GM19023 (cell line): Measurements from ENCODE around the gene TTC4.
A peak's percentile ranks its signal among the peaks of the same experiment; 100 is the strongest.
"Not testable (repeated sequence)": the region's sequence is repeated elsewhere in the genome, so short reads cannot be mapped to it uniquely, and the experiment has no call there.

Source experiments
- ATAC-seq: cut with Tn5 transposase; IDR thresholded peaks from one replicate; pipeline ENCODE4 v1.9.1; 2021; ENCODE audit warnings: mild to moderate bottlenecking, moderate library complexity; ENCODE audit not compliant: unreplicated experiment

TTC4 gene

DNA sequence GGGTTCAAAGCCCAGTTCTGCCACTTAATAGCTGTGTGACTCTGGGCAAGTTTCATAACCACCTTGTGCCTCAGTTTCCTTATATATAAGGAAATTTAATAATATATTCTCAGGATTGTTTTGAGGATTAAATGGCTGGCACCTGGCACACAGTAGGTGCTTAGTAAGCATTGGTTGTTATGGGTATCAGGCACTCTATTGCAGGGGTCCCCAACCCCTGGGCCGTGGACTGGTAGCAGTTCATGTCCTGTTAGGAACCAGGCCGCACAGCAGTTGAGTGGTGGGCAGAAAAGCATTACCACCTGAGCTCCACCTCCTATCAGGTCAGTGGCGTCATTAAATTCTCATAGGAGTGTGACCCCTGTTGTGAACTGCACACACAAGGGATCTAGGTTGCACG is 30.2 kb downstream of the TTC4 start:
- ATAC-seq = no peak

DNA sequence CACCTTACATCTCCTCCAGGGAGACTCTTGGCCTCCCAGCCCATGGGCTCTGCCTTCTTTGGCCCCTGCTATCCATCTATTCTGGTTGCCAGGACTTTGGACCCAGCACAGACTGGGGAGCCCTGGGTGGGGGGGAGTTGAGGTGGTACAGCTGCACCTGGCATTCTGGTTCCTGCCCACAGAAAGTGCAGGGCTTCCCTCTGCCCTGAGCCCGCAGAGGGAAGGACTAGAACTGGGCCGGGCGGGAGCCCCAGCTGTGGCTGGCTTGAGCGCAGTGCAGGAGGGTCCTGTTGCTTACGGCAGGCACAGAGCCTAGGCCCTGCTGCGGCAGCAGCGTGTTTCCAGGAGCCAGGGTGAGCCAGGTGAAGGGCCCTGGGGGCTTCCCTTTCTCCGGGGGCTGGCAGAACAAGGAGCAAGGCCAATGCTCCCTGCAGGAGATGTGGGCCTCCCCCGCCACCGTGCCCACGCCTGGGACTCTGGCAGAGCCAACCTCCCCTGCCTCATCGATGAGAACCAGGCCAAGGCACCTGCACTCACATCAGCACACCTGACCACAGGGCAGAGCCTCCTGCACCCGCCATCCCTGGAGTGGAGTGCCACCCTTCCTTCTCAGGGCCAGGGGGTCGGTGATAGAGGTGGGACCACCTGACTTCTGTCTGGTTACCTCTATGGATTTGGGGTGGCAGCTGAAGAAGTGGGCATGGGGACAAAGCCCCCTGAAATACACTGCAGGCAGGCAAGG is 32.6 kb downstream of the TTC4 start:
- ATAC-seq = no peak

DNA sequence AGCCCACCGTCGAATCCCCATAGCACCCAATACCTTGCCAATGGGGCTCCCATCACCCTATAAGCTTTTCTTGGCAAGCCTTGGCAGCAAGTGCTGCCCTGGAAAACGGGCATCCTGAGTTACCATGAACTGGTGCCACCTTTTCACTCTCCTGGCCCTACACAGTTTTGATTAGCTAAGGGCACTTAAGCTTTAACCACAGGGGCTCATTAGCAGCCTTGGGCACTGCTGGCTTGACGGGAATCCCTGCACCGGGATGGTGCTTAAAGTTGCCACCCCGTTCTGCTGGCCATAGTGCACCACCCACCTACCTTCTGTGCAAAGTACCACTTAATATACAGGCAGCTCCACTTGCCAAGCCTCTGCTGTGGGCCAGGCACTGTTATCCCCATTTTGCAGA is 34.9 kb downstream of the TTC4 start:
- no peak for ATAC-seq

DNA sequence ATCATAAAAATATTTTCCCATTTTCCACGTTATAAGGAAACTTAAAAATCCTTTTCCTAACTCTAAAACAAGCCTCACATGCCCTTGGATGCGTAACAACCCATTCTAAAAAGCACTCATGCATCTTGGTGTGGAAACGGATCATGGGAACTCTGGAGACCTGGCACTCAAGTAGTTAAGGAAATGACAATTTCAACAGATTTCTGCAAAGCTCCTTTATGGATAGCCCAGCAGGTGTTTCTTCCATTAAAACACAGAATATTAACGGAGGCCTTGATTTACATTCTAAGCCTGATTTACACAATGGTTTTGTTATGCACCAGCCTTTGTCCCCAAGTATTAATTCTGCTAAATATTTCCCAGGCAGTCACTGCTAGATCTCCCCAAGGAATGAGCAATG is 35.8 kb downstream of the TTC4 start:
- no peak for ATAC-seq

DNA sequence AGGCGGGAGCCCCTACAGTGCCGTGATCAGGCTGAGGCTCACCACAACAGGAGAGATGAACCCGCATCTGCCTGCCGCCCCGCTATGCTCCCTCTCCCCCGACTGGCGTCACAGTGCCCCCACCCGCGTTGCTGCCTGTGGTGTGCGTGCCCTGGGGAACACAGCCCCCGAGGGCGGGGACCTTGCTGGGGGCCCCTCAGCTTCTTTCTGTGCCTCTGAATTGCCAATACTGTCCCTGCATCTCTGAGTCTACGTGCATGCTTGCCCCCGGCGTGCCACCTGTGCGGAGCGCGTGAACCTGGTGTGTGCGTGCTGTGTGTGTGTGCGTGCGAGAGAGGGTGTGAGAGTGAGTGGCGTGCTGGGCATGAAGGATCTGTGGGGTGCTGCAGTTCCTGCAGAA is 38.4 kb downstream of the TTC4 start:
- ATAC-seq = no peak

DNA sequence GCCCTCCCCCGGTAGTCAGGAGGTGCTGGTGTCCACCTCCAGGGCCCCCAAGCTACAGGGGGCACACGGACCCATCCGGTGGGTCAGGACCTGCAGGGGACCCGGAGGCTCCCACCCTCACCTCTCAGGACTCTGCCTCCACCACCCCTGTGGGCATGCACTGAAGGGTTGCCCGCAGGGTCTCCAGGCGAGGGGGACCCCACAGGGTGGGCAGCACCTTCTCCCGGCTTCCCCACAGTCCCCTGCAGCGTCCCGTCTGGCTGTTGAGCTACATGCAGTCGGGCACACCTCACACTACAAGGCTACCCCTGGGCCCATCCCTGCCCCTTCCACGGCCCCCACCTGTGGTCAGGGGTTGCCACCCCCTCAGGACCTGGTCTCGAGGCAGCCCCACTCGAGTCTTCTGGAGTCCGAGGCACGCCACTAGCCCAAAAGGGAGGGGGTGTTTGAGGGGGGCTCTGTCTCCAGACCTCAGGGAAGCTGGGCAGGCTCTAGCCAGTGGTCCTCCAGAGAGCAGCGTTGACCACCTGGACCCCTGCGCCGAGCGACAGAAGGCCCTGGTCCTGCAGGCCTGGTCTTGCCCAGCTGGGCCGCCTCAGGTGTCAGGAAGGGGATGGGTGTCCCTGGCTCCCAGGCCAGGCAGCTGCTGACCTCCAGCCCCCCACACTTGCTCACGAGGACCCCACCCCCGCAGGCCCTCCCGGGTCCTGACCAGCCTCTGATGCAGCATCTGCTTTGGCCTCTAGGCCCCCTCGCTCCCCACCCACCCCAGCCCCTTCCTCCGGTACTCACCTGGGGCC is 39.0 kb downstream of the TTC4 start:
- ATAC-seq = no peak

DNA sequence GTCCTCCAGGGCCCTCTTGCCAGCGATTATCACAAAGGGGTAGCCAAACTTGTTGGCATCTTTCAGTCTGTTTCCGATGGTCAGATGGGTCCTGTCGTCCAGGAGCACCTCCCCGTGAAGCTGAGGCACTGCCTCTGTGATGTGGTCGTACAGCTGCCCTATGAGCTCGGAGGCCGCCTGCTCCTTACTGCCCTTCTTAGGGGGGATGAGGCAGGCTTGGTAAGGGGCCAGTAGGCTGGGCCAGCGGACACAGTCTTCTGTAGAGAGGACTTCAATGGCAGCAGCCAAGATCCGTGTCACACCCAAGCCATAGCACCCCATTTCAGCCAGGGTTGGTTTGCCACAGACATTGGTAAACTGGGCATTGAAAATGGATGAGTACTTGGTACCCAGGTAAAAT is 42.2 kb downstream of the TTC4 start:
- no peak for ATAC-seq

DNA sequence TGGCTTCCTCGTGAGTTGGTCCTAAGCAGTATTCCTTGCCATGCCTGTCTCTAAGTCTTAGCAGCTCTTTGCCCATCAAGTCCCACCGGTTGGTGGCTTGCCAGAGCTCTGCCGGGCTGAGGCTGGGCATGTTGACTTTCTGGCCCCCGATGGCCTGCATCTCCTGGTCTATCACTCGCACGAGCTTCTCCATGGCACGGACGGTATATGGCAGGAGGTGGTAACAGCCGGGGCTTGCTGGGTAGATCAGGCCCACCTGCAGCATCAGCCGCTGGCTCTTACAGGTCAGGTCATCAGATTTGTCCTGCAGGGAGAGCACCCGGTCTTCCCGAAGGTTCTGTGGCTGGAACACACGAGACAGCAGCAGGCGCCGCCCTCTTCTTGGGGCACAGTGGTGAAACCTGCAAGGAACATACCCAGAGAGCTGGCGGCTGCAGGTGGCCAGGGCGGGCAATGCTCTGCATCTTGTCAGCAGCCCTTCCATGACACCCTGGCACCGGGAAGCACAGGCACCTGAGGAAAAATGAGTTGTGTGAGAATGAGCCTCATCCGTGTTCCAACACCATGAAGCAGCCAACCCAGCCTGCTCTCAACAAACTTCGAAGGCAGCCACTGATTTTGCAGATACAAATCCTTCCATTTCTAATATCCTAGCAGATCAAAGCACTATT is 43.2 kb downstream of the TTC4 start:
- no peak for ATAC-seq

DNA sequence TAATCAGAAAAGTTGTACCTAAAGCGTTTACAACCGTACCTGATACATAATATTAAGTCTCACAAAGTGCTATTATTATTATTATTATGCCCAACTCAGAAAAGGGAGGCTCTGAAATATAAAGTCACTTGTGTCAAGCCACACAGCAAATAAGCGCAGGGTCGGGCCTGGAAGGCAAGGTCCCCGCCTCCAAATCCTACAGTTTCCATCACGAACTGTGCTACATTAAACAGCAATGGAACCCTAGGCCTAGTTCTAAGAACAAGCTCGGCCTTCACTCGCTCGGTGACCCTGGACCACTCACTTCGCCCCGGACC is 48.1 kb downstream of the TTC4 start:
- no peak for ATAC-seq

DNA sequence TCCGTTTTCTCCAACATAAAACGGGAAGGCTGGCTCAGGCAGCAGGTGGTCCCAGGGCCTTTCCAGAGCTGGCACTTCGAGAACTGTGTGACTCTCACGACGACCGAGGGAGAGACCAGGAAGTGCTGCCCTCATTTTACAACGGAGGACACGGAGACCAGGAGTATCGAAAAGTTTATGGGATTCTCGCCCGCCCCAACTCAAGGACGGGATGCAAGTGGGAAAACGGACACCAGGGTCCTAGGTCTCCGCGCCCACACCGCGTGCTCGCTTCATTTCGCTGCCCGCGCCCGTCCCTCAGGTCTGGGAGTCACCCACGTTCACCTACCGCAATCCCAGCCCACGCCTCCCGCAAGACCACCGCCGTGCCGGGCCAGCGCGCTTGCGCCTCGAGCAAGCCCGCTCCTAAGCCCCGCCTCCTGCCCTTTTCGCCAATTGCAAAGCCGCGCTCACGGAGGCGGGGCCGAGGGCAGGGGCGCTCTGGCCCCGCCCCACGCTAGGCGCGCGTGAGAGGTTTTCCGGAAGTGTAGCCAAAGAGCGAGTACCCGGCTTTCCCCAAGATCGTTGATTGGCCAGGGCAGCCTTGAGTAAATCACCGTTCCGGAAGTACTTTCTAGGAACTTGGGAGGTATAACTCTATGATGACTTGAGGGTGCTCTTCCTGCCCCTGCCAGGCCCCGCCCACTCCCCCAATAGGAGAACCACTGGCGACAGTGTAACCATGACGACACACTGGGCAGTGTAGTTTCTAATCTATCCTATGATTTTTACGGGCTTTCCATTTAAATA is 48.7 kb downstream of the TTC4 start, which contains the start of gene PARS2:
PARS2 (minus strand) TSS at position 391 of the 789 bp plus-strand sequence. CDS start 5,362 bp downstream, outside the sequence.
- peak; percentile 93 for ATAC-seq

DNA sequence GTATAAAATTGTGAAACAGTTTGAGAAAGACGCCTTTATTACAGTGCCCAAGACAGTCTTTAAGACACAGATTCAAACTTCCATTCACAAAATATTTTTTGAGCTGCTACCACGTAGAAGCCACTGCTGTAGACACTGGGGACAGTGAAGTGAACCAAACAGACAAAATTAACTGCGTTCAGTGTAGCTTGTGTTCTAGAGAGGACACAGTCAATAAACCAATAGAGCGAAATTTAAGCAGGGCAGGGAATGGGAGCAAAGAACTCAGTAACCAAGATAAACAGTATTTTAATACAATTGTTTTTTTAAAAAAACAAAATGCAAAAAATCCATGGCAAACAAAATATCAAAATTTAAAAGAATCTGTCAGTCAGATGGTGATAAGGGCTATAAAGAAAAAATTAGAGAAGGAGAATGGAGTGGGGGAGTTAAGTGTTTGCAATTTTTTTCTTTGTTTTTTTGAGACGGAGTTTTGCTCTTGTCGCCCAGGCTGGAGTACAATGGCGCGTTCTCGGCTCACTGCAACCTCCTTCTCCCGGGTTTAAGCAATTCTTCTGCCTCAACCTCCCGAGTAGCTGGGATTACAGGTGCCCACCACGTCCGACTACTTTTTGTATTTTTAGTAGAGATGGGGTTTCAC is 49.4 kb downstream of the TTC4 start:
- peak; percentile 3 for ATAC-seq

DNA sequence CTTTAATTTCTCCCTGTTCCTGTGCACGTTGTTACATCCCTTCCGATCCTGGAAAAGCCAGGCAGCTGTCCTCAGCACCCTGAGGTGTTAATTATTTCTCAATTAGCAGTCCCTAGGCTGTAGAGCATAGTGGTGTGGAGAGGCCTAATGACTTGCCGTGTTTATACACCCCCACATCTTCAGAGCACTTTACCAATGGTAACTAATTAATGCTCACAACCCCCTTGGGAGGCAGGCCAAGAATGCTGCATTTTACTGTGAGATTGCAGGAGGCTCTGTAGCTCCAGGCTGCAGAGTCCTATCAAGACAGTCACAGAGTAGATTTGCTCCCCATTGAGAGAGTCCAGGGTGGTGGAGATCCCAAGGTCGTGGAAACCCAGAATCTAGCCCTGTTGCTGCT is 51.1 kb downstream of the TTC4 start:
- no peak for ATAC-seq

DNA sequence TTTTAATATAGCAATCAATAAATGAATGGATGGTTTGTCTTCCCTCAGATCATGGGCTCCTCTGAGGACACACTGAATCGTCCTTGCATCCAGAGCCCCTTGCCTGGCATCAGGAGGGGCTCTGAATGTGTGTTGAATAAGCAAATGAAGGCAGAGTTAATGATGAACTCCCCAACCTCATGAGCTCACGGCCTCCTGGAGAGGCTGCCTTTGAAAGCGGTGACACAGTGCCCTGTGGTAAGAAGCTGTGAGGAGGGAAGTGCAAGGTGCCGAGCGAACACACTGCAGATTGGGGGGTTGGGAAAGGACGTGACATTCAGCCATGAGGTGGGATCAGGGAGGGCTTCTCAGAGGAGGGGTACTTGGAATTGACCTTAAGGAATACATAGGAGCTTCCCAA is 51.9 kb downstream of the TTC4 start:
- ATAC-seq = no peak

DNA sequence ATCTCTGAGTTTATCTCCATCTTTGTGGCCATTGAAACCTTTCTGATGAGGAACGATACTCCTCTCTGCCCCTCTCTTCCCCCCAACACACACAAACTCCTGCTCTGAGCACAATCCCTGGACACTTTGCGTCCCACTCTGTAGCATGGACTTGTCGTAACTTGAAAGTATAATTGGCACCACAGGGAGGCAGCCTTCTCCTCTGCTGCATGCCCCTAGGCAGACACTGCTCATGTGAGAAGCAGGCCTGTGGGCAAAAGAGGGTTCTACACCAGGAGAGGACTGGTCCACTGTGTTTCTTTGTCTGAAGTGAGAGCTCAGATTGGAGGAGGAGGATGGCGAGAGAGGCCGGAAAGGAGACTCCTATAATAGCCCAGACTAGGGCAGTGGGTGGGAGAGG is 52.4 kb downstream of the TTC4 start:
- ATAC-seq = no peak

DNA sequence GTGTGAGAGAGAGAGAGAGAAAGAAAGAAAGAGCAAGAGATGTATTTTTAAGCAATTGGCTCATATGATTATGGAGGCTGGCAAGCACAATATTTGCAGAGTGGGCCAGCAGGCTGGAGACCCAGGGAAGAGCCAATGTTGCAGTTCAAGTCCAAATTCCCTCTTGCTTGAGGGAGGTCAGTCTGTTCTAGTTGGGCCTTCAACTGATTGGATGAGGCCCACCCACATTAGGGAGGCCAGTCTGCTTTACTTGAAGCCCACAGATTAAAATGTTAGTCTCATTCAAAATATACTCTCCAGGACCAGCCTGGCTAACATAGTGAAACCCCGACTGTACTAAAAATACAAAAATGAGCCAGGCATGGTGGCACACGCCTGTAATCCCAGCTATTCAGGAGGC is 57.3 kb downstream of the TTC4 start:
- ATAC-seq = no peak

DNA sequence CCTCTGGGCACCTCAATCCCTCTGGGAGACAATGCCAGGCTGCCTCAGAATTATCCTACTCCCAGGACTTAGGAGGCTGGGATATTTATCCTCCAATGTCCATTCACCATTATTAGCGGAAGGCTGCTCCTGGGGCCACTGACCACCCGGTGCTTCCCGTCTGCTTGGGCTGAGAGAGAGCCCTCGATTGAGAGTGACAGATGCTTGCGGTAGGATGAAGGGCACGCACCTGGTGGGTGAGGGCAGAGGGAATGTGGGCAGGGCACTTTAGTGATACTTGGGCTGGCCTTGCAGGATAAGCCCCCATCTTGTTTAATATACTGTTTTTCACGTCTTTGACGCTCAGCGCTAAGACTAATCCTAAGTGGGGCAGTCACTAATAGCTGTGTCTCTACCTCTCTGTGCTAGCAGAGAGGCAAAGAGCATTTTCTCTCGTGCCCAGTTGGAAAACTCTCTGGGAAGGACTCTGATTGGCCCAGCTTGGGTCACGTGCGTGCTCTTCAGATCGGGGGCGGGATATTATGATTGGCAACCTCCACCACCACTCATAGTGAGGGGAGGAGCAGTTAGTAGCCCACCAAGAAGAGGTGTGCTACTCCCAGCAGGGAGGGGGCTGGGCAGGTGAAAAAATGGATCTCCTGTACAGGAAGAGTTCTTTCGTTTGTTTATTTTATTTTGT is 59.3 kb downstream of the TTC4 start:
- no peak for ATAC-seq

DNA sequence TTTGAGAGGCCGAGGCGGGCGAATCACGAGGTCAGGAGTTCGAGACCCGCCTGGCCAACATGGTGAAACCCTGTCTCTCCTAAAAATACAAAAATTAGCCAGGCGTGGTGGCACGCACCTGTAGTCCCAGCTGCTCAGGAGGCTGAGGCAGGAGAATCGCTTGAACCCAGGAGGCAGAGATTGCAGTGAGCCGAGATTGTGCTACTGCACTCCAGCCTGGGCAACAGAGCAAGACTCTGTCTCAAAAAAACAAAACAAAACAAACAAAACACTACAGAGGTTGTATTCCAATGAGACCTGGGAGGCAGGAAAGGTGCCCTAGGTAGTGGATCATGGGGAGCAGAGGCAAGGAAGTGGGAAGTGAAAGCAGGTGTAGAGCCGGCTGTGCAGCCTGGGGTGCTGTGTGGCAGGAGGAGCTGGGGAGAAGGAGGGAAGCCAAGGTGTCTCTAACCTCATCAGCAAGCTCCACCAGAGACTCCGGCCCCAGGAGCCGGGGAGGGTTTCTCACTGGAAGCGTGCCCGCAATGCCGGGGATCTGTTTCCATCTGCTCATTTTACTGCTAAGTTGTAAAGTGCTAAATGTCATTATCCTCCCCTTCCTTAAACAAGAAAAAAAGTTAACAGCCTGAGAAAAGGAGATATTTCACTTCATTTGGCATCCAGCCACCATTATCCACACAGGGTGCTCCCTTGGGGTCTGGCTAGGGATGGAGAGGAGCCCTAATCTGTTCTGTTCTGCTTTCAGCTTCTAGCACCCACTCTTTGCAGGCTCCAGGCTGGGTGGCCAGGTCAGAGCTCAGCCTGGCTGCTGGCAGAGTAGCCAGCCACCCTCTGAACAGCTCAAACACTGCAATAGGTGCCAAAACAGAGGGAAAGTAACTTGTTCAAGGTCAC is 60.4 kb downstream of the TTC4 start:
- ATAC-seq = not testable (repeated sequence)

DNA sequence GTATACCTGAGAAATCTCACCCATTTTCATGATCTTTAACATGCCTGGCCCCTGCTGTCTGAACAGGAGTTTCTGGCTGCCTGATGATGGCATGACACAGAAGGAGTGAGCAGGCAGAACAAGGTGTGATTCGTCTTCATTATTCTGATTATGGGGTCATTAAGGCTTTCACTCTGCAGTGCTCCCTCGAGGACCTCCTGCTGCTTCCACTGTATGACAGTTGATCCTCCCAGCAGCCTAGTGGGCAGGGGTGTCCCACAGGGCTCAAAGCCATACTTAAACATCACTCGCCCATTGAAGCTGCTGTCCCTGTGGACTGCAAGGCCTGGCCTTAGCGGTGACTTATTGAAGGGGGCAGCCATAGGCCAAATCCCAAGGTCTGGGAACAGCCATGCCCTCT is 61.4 kb downstream of the TTC4 start:
- no peak for ATAC-seq

DNA sequence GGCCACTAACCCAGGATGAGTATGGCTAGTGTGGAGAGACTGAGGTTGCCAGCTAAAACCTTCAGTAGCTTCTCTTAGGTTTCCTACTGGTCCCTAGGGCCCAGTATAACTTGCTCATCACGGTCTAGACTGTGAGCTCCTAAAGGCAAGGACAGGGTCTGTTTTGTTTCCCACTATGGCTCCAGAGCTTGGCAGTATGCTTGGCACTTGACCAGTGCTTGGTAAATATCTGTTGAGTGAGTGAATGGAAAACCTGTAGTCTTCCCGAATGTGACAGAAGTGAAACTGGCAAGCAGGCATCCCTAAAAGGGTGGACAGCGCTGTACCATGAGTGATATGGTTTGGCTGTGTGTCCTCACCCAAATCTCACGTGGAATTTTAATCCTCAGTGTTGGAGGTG is 61.8 kb downstream of the TTC4 start:
- no peak for ATAC-seq
